HUES64 (cell line): ENCODE results near the gene MB.

Experiments
- H3K27ac ChIP-seq: 2 replicates; pipeline ENCODE4 v1.7.0; 2013; ENCODE audit warnings: low read depth, low read length, inconsistent platforms
- H3K27me3 ChIP-seq: 2 replicates; pipeline ENCODE4 v1.6.1; 2013; ENCODE audit warnings: mild to moderate bottlenecking, low read length; ENCODE audit not compliant: insufficient read depth
- H3K36me3 ChIP-seq: 2 replicates; pipeline ENCODE4 v1.6.1; 2013; ENCODE audit warnings: mild to moderate bottlenecking, low read length; ENCODE audit not compliant: insufficient read depth
- H3K4me1 ChIP-seq: 2 replicates; pipeline ENCODE4 v1.6.1; 2013; ENCODE audit warnings: mild to moderate bottlenecking, low read length, moderate library complexity; ENCODE audit not compliant: insufficient read depth
- H3K4me3 ChIP-seq: 2 replicates; pipeline ENCODE4 v1.5.1; 2013; ENCODE audit warnings: mild to moderate bottlenecking, low read length, moderate library complexity
- H3K9ac ChIP-seq: 2 replicates; pipeline ENCODE4 v1.6.1; 2013; ENCODE audit warnings: mild to moderate bottlenecking, low read depth, low read length
- H3K9me3 ChIP-seq: 2 replicates; pipeline ENCODE4 v1.6.1; 2013; ENCODE audit warnings: low read depth, low read length; ENCODE audit not compliant: insufficient read depth
- WGBS: fragments of 150-250, 120-280 bp; methylation state at CpG from one replicate; pipeline ENCODE4 v1.1.7; 2013; ENCODE audit warnings: missing lambda C conversion rate; 5-methylcytosine and 5-hydroxymethylcytosine counted together

The MB gene

GRCh38 chr22:35558031-35558430 lies 59.1 kb downstream of the MB start:
- H3K9me3 ChIP-seq, result no peaks in the 10 kb centered on the region; the same call in 1 of the 2 replicates
- peaks cover 9% of the 10 kb centered on the region for H3K4me1 ChIP-seq
- H3K9ac ChIP-seq, result no peak overlapping the region
- WGBS, result 91% methylated on average over 5 of the region's 5 CpGs
- no peak overlapping the region for H3K27ac ChIP-seq
- H3K36me3 ChIP-seq, result no peaks in the 10 kb centered on the region
- H3K4me3 ChIP-seq, result no peak overlapping the region
- H3K27me3 ChIP-seq, result no peaks in the 10 kb centered on the region
